Stomach (tissue), 4 donors: ENCODE results near the gene PLCB1.

Experiments used
- CTCF ChIP-seq, 7 experiments: fragments of 450-650 bp in 4 of 7; fragments of 200-600 bp in 3 of 7; sonication (generic) in 3 of 7; IDR thresholded peaks; one replicate each; pipeline ENCODE4 v1.5.1; 2016 to 2019; ENCODE audit warnings: antibody characterized with exemption in 7 of 7, control low read depth in 2 of 7, mild to moderate bottlenecking in 1 of 7
- EP300 ChIP-seq: sonication (generic); formaldehyde crosslinking; IDR thresholded peaks from one replicate; pipeline ENCODE4 v1.6.1; 2017; ENCODE audit warnings: antibody characterized with exemption
- POLR2A ChIP-seq, 4 donors: fragments of 450-650 bp; IDR thresholded peaks; one replicate each; pipeline ENCODE4 v1.6.1; 2016; ENCODE audit warnings: antibody characterized with exemption in 4 of 4, control low read depth in 2 of 4, mild to moderate bottlenecking in 1 of 4, moderate library complexity in 1 of 4
- POLR2AphosphoS5 ChIP-seq, 3 donors: sonication (generic); formaldehyde crosslinking; IDR thresholded peaks; one replicate each; pipeline ENCODE4 v1.6.1; 2016; ENCODE audit warnings: antibody characterized with exemption in 3 of 3

- TF ChIP-seq CTCF (IDR thresholded peaks at IDR 0.05) (no peak), POLR2A (IDR thresholded peaks at IDR 0.05) (no peak), EP300 (no peak), POLR2AphosphoS5 (IDR thresholded peaks at IDR 0.05) (no peak)
Observed at GRCh38 chr20:8443464-8444072, 311.5 kb downstream of the PLCB1 start.
